Head of caudate nucleus (tissue), 42 donors: ENCODE results near the gene MTRF1L.

Experiments used
- DNase-seq, 42 donors: peaks; one replicate each; pipeline versions ENCODE4 v3.0.0 to v3.0.0-alpha.2; 2020 to 2021; ENCODE audit warnings: mixed read lengths in 7 of 42
- intact Hi-C: fragments of 100-400 bp; cut with DNase I; formaldehyde crosslinking; loops from one replicate; pipeline ENCODE4 v1.15.0; 2022

Gene MTRF1L

DNA sequence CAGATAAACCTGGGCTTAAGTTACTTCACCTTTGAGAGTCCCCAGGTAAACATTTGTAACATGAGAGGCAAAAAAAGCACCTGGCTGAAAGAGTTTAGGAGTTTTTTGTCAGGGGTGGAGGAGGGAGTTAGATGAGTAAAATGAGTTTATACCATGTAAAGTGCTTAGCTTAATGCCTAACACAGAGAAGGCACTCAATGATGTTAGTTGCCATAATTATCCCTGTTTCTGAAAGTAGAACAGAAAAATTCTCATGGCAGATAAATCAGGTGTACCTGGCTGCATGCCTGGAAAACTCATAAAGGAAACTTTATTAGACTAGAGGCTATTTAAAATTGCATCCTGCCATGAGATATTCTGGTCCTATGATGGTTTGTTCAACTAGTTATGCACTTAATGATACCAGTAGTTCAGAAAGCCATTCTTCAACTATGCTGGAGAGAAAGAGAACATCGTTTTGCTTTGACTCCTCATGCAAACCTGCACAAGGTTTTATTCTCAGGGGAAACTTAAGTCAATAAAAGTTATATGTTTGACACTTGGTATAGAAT, 60.1 kb downstream of the MTRF1L start:
- intact Hi-C loops, result no loop called here
- no peak for DNase-seq

- DNase-seq, result no peak
- intact Hi-C loops, result no loop called here
Observed at GRCh38 chr6:152941746-152942145, 60.8 kb downstream of the MTRF1L start.
